GM21381 (cell line): ENCODE data around the gene KRTAP3-1.

Experiments used
- ATAC-seq: cut with Tn5 transposase; IDR thresholded peaks from one replicate; pipeline ENCODE4 v1.9.1; 2021; ENCODE audit warnings: mild to moderate bottlenecking, moderate library complexity; ENCODE audit not compliant: unreplicated experiment

The KRTAP3-1 gene

GRCh38 chr17:40980596-40980995 is 28.3 kb downstream of the KRTAP3-1 start:
- no peak for ATAC-seq

GRCh38 chr17:40980117-40980516 is 28.8 kb downstream of the KRTAP3-1 start:
- no peak for ATAC-seq

DNA sequence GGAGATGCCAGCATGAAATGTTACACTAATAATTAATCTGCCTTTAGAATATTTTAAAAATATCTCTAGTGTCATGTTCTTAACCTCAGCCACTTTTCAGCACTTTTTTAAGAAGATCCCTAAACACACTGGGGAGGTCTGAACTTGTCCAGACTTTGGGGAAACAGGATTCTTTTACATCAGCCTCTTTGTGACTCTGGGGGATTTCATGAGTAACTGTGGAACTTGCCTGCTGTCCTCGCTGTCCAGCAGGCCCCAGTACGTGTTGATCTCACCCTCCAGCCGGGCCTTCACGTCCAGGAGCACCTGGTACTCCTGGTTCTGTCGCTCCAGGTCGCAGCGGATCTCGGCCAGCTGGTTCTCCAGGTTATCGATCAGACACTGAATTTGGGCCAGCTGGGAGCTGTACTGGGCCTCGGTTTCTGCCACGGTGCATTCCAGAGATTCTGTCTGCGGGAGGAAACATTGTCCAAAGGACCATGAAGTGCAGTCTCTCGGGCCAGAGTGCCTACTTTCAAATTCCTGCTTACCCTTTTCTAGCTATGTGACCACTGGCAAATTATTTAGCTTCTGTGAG is 30.3 kb downstream of the KRTAP3-1 start:
- no peak for ATAC-seq

- no peak for ATAC-seq
Measured at GRCh38 chr17:40975516-40975915, 33.4 kb downstream of the KRTAP3-1 start.

GRCh38 chr17:40974366-40974765 is 34.6 kb downstream of the KRTAP3-1 start:
- ATAC-seq: no peak

GRCh38 chr17:40967582-40967981 is 41.3 kb downstream of the KRTAP3-1 start:
- ATAC-seq: no peak

DNA sequence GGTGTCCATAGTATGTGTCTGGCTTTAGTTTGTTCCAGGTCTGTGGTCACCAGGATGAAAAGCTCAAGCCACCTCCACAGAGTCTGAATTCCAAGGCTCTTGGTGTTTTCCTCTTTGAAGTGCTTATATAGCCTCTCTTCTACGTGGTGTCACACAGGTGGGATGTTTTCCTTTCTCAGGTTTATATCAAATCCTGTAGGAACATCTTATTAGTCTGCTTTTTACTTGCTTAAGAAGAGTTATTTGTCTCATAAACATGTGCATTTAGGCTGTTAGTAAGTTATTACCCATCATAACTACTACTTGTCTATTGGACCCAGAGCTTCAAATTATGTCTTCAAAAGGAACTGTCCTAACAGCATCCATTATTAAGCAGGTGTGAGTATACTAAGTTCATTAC is 42.1 kb downstream of the KRTAP3-1 start, which contains the start of gene KRT39:
Gene KRT39, minus strand, starts transcription at position 101 of the 400 bp plus-strand sequence. Its CDS starts 92 bp downstream, at position 9.
- no peak for ATAC-seq

- no peak for ATAC-seq
Measured at GRCh38 chr17:40963838-40964237, 45.1 kb downstream of the KRTAP3-1 start.

DNA sequence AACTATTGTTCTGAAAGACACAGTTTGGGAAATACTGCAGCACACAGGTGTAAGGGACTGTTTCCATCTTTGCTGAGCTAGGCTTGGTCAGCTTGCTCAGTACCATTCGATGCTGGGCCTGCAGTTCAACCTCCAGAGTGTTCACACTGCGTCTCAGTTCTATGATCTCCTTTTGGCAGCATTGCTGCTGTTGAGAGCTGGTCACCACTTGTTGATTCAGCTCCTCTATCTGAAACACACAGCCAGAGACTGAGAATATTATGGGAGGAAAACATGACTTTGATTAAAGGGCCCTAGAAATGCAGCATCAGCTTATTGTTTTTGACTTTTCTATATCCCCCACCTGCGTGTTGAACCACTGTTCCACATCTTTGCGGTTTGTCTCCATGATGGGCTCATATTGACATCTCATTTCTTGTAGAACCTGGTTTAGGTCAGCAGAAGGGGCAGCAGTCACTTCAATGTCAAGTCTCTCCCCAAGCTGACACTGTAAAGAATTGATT is 46.8 kb downstream of the KRTAP3-1 start:
- no peak for ATAC-seq

- no peak for ATAC-seq
Measured at GRCh38 chr17:40961591-40961990, 47.3 kb downstream of the KRTAP3-1 start.

DNA sequence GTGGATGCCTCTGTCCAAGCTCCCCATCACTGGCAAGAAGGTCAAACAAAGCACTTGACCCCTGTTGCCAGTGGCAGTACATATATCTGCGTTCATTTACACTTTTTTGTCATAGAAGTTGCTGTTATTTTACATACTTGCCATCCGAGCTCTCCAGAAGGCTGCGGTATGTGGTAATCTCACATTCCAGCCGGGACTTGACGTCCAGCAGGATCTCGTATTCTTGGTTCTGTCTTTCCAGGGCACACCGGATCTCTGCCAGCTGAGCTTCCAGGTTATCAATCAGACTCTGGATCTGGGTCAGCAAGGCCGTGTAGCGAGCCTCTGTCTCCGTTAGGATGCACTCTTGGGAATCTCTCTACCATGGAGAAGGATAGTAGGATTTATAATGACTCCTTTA is 48.8 kb downstream of the KRTAP3-1 start:
- ATAC-seq: no peak
